Fibroblast of skin of back (primary cell): ENCODE results near the gene FBRSL1.

Source experiments
- DNase-seq: peaks from one replicate; pipeline ENCODE4 v3.0.0-alpha.2; 2013

The FBRSL1 gene

GRCh38 chr12:132543298-132544079 is 53.5 kb downstream of the FBRSL1 start:
- DNase-seq, result no peak

- no peak for DNase-seq
Observed at GRCh38 chr12:132544080-132544397, 54.1 kb downstream of the FBRSL1 start.

GRCh38 chr12:132544498-132544897 is 54.5 kb downstream of the FBRSL1 start:
- DNase-seq, result no peak

- DNase-seq, result no peak
Observed at GRCh38 chr12:132545164-132545953, 55.4 kb downstream of the FBRSL1 start.

- no peak for DNase-seq
Observed at GRCh38 chr12:132545955-132546354, 56.0 kb downstream of the FBRSL1 start.

GRCh38 chr12:132546647-132547046 is 56.7 kb downstream of the FBRSL1 start:
- DNase-seq, result no peak

GRCh38 chr12:132547205-132547740 is 57.3 kb downstream of the FBRSL1 start:
- DNase-seq, result no peak

GRCh38 chr12:132548430-132549058 is 58.6 kb downstream of the FBRSL1 start:
- no peak for DNase-seq

- no peak for DNase-seq
Observed at GRCh38 chr12:132549059-132549458, 59.1 kb downstream of the FBRSL1 start.

GRCh38 chr12:132550014-132550802 is 60.3 kb downstream of the FBRSL1 start:
- peak; percentile 28 for DNase-seq

- no peak for DNase-seq
Observed at GRCh38 chr12:132550830-132551640, 61.1 kb downstream of the FBRSL1 start.

- DNase-seq, result no peak
Observed at GRCh38 chr12:132551641-132552031, 61.7 kb downstream of the FBRSL1 start.

- DNase-seq, result no peak
Observed at GRCh38 chr12:132554845-132555630, 65.1 kb downstream of the FBRSL1 start.

- DNase-seq, result no peak
Observed at GRCh38 chr12:132555686-132556085, 65.7 kb downstream of the FBRSL1 start.

GRCh38 chr12:132556216-132556615 is 66.3 kb downstream of the FBRSL1 start:
- DNase-seq, result no peak

GRCh38 chr12:132556801-132557200 is 66.8 kb downstream of the FBRSL1 start:
- no peak for DNase-seq

GRCh38 chr12:132557291-132558015 is 67.5 kb downstream of the FBRSL1 start:
- no peak for DNase-seq

- DNase-seq, result no peak
Observed at GRCh38 chr12:132558042-132558856, 68.3 kb downstream of the FBRSL1 start.
